NCI-H460 (cell line): ENCODE results near the gene RAB11FIP3. TPM values are rescaled to one million over a fixed set of nuclear protein-coding genes. Genes with fewer than 3 reads are reported as not detected.
A peak's percentile ranks its signal among the peaks of the same experiment; 100 is the strongest.
"Not testable (repeated sequence)": the region's sequence is repeated elsewhere in the genome, so short reads cannot be mapped to it uniquely, and the experiment has no call there.

Experiments used
- DNase-seq: peaks from one replicate; pipeline ENCODE4 v3.0.0-alpha.2; 2016; ENCODE audit warnings: low read depth; ENCODE audit errors: extremely low read depth
- total RNA-seq: library from RNA; depleted of rRNA; stranded (reverse); fragments of >200 nt; shearing (Covaris generic); gene quantifications from 2 replicates; pipeline ENCODE4 v1.2.3, GENCODE V29; 2014

RAB11FIP3 gene
- total RNA-seq, 1 experiment from 2014 or later, result 22.4 TPM

DNA sequence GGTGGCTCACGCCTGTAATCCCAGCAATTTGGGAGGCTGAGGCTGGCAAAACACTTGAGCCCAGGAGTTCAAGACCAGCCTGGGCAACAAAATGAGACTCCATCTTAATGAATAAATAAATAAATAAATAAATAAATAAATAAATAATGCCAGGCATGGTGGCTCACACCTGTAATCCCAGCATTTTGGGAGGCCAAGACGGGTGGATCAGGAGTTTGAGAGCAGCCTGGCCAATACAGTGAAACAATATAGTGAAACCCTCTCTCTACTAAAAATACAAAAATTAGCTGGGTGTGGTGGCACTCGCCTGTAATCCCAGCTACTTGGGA is 10.3 kb upstream of the RAB11FIP3 start:
- DNase-seq, result not testable (repeated sequence)

DNA sequence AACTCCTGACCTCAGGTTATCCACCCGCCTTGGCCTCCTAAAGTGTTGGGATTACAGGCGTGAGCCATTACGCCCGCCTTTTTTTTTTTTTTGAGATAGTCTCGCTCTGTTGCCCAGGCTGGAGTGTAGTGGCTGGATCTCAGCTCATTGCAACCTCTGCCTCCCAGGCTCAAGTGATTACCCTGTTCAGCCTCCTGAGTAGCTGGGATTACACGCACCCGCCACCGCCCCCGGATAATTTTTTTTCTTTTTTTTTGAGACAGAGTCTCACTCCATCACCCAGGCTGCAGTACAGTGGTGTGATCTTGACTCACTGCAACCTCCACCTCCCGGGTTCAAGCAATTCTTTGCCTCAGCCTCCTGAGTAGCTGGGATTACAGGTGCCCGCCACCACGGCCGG is 3.3 kb upstream of the RAB11FIP3 start:
- DNase-seq, result not testable (repeated sequence)

DNA sequence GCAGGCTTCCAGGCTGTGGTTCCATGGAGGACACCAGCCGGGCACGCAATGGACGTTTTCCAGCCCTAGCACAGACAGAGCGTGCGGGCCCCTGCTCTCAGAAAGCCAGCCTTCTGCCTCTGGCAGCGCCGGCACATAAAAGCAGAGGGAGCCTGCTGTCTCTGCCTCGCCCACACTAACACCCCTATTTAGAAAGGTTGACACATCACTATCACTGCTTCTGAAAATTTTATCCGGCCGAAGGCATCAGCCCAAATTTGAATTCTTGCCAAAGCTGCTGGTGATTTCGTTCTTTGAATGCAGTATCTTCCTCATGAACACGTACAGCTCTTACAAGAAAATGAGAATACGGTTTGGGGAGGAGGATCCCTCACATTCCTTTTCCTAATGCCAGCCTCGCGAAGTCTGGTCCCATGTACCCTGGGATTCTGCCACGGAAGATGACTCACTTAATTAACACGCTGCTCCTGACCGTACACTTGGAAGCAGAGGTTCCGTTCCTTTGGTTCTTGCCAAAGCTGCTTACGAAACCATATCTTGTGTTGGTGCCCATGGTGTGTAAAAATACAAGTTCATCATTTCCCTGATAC is 1.3 kb upstream of the RAB11FIP3 start:
- DNase-seq, result peak; percentile 57

DNA sequence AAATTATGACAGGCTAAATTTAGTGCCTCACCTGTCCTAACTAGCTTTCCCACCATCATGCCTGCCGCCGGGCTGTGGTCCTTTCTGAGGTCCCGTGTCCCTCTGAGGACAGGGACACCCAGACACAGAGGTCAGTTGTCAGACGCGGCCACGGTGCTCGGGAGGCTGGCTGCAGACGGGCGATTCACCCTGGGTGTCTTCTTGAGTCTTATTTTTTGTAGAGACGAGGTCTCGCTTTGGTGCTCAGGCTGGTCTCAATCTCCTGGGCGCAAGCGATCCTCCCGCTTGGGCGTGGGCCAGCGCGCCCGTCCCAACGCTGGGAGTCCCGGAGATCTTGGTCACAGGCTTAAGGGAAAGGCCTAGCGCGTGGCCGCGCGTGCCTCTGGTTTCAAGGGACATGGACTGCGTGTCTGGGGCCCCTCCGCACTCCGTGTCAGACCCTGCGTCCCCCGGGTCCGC is 797 bp upstream of the RAB11FIP3 start:
- DNase-seq, result peak; percentile 40

DNA sequence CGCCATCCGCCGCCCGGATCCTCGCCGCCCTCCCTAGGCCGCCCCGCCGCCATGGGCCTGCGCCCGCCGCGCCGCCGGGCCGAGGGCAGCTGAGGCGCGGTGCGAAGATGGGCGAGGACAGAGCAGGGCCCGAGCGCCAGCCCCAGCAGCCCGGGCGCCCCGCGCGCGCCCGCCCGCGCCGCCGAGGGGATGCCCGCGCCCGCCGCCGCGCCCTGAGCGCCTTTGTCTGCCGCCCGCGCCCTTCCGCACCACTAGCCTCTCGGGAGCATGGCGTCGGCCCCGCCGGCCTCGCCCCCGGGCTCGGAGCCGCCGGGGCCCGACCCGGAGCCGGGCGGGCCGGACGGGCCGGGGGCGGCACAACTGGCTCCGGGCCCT is 278 bp downstream of the RAB11FIP3 start:
- no peak for DNase-seq

DNA sequence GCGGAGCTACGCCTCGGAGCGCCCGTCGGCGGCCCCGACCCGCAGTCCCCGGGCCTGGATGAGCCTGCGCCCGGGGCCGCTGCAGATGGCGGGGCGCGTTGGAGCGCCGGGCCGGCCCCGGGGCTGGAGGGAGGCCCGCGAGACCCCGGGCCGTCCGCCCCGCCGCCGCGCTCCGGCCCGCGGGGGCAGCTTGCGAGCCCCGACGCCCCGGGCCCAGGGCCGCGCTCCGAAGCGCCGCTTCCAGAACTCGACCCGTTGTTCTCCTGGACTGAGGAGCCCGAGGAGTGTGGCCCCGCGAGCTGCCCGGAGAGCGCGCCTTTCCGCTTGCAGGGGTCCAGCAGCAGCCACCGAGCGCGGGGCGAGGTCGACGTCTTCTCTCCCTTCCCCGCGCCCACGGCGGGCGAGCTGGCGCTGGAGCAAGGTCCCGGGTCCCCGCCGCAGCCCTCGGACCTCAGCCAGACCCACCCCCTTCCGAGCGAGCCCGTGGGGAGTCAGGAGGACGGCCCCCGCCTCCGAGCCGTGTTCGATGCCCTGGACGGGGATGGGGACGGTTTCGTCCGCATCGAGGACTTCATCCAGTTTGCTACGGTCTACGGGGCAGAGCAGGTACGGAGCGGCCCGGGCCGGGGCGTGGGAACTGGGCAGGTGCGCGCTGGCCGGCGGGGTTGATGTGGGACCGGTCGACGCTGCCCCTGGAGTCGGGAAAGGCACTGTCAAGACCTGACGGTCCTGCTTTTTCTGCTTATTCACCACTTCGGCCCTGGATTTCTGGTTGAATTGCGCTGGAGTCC is 861 bp downstream of the RAB11FIP3 start:
- no peak for DNase-seq

DNA sequence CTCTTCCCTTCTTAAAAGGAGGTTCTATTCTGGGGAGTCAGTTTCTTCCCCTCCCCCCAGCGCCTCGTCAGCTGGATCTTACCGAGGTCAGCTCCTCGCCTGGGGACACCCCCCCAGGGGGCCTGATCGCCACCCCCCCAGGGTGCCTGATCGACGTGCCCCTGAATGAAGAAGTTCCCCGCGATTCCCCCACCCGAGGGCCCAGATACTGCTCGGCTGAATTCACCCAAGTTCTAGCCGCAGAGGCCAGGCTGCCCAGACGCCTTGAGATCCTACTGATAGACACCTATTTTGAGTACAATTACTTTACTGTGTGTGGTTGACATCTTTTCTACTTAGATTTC is 1.4 kb downstream of the RAB11FIP3 start:
- DNase-seq, result no peak

DNA sequence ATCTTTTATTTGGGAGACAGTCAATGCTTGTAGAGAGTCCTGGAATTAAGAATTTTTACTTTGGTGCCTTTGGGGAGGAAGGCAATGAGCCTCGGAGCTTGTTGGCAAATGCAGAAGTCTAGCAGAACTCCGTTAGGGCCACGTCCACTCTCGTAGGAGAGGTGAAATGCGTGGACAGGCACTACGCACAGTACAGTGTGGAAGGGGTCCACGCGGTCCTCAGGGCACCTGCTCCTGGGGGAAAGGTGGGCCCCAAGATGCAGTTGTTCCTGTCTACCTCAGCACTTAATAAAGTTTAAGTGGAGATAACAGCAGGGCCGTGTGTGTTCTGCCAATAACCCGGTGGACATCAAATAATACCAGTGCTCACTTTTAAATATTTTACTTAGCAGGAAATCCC is 1.8 kb downstream of the RAB11FIP3 start:
- DNase-seq, result no peak

DNA sequence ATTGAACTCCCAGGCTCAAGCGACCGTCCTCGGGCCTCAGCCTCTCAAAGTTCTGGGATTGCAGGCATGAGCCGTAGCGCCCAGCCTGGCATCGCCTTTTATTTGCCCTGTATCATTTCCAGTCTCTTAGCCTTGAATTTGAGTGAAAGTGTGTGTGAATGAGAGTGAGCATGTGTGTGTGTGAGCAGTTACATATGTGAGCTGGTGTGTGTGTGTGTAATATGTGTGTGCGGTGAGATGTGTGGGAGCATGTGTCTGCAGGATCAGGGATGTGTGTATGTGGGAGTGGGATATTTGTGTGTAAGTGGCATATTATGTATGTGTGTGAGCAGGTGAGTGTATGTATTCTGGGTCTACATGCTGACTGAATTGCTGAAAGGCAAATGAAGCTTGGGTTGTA is 5.5 kb downstream of the RAB11FIP3 start:
- DNase-seq, result no peak

DNA sequence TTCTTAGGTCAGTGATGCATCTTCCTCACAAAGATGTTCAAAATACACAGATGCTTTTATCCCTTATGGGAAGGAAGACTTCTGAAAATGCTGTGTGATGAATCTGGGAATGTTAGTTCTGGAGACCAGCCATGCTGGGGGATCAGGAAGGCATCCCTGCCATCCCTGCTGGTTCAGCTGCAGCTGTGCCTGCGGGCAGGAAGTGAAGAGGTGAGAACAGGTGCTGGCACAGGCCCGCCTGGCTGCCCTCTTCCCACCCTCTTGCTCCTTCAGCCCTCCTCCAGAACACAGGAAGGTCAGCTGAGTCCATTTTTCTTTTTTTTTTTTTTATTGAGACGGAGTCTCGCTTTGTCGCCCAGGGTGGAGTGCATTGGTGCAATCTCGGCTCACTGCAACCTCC is 15.2 kb downstream of the RAB11FIP3 start:
- DNase-seq, result no peak

DNA sequence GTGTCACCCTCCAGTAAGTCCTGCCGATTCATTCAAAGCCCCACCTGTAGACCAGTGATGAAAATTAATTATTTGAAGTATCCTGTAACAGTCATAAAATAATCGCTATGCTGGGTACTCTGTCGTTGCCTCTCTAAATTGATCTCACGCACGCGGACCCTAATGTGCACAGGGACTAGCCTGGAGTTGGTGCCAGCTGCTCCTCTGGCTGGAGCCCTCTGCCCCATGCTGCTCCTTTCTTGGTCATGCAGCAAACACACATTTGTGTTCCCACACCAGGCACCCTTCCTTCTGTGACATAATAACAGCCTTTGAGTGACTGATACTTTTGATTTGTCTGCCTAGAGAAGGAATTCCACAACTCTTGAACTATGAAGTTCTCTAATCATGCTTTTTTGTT is 16.0 kb downstream of the RAB11FIP3 start:
- no peak for DNase-seq

DNA sequence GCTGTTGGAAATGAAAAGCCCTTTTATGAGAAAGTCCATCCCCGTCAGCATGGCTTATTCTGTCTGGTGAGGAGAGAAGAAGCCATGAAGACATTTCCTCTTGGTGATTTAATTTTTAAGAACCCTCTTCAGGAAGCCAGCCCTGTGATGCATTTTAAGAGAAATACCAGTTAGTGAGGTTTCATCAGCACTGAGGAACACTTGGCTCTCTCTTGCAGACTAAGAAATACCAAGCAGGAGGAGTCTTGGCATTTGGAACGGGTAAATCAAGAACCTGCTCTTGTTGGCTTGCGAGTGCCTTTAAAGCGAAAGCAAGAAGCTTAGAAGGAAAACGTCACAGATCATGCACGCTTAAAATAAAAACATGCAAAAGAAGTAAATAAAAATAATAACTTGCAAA is 17.5 kb downstream of the RAB11FIP3 start:
- no peak for DNase-seq

DNA sequence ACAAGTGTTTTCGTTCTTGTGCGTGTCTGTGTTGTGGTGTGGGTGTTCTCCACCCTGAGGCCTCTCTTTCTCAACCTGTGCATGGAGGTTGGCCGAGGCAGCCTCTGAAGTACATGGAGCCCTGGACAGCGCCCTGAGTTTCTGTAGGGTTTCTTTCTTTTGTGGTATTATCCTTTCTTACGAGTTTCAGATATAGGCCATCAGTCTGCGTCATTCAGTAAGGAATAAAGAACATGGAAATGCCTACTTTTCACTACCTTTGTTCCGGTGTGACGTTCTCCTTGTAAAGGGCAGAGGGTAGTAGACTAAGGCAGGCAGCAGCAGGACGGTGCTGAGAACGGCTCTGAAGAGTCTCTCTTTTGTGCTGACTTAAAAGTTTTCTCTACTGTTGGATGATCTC is 18.6 kb downstream of the RAB11FIP3 start:
- no peak for DNase-seq

DNA sequence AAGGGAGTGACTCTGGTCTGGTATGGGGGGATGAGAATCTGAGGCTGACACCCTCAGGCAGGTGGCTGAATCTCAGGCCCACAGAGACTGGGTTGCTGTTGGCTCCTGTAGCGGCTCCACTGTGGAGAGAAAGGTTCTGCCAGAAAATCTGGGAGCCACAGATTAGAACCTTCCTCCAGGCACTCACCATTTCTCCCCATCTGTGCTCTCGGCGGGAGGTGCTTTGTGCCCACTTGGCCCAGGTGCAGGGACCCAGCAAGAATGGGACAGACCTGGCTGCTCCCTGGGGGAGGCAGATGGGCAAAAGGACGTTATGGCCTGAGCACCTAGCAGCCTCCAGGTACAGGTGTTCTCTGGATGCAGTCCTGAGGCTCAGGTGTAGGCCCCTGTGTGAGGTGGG is 20.1 kb downstream of the RAB11FIP3 start:
- DNase-seq, result no peak

DNA sequence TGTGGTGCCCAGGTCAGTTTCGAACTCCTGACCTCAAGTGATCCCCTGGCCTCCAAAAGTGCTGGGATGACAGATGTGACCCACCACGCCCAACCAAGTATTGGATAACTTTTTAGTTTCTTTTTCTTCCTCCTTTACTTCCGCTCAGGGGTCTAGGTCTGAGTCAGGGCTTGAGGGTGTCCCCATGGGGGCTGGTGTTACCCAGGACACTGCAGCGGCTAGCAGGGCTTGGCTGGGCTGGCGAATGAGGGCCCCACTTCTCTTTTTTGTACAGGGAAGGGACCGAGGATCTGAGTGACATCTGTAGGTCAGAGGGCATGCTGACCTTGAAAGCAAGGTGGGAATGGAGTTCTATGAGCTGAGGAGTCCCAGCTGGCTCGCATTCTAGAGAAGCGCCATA is 24.9 kb downstream of the RAB11FIP3 start:
- DNase-seq, result no peak

DNA sequence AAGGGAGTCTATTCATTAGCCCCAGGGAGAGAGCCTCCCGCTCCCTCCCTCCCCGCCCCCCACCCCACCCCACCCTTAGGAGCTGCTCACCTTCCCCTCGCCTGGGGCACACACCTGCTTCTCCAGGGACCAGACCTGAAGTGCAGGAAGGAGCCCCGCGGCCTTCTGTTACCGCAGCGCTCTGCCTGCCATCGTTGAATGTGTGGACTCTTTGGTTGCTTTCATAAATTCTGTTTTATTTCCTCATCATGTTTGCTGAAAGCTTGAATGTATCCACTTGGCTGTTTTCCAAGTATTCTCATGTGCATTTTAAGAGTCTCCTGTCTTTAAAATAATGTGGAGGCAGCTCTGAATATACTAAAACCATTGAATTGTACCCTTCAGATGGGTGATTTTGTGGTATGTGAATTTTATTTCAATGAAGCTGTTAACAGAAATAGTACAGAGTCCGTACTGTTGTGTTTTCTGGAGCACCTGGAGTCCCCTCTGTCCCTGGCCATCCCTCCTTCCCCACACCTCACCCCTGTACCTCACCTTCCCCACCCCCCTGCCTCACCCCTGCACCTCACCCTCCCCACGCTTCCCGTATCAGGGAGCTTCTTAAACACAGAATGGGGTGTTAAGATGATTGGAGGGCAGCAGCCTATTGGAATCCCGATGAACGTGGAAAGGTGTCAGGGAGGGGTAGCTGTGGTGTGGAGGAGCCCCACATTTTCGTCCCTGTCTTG is 25.5 kb downstream of the RAB11FIP3 start:
- no peak for DNase-seq

DNA sequence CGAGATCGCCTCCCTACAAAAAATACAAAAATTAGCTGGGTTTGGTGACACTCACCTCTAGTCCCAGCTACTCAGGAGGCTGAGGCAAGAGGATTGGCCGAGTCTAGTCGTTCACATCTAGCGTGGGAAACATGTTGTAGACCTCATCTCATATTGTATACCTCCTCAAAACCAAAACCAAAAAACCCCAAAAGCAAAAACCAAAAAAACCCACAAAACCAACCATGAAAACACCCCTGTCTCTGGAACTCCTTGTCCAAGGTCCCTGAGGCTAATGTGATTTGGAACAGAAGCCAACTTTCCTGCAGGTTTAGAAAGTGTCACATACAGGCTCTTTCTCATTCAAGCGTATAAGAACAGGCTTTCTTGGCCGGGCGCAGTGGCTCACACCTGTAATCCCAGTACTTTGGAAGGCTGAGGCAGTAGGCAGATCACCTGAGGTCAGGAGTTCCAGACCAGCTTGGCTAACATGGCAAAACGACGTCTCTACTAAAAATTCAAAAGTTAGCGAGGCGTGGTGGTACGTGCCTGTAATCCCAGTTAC is 29.0 kb downstream of the RAB11FIP3 start:
- no peak for DNase-seq

DNA sequence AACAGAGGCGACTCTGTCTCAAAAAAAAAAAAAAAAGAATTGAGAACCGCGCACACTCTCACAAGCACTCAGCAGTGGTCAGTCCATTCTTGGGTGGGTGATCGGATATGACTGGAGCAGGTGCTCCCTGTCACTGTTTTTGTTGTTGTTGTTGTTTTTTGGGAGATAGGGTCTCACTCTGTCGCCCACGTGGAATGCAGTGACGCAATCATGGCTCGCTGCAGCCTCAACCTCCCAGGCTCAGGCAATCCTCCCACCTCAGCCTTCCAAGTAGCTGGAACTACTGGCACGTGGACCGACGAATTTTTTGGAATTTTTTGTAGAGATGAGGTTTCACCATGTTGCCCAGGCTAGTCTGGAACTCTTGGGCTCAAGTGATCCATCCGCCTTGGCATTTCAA is 30.0 kb downstream of the RAB11FIP3 start:
- no peak for DNase-seq

DNA sequence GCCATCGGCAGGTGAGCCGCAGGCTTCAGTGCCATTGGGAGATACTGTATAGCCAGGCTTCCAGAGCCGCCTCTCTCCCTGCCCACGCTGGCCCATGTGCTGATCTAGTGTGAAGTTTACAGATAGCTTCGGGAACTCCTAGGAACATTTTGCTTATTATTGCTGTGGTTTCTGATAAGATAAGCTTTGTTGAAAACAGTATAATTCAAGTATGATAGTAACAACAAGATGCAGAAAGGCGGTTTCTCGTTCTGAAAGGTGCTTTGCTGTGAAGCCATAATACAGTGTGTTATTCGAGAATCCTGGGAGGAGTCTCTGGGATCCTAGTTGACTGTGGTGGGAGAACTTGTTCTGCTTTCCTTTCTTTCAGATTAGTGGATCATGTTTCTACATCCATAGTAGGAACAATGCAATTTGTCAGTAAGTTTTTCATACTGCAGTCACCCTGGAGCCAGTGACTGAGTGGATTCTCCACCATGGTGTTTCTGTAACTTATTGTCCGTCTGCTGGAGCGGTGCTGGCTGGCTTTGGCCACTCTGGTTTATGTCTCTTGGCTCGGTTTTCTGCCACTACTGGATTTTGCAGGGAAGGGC is 31.5 kb downstream of the RAB11FIP3 start:
- no peak for DNase-seq

DNA sequence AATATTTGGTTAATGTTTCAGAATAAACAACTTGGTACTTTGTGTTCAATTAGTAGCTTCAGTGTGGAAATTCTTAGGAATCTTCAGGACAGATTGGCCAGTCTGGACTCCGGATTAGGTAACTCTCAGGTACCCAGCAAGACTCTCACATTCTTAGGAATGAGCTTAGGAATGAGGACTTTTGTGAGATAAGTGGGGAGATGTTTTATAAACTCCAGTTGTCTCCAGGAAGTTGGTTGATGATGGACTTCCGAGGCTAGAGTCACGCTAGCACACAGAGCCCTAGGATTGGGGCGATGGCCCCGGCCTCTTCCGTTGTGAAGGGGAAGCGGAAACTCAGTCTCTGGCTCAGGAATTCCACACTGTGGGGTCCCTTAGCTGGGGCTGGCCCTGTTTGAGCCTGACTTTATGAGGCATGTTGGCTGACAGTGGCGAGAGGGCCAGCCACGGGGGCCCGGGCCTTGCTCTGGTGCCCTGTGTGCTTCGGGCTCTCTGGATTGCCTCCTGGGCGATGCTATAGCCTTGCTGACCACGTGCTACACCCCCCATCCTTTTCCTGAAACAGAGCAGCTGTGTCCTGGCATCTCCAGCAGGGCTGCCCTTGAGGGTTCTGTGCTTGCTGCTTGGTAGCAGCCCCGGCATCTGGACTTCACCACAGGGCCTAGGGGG is 32.4 kb downstream of the RAB11FIP3 start:
- no peak for DNase-seq

DNA sequence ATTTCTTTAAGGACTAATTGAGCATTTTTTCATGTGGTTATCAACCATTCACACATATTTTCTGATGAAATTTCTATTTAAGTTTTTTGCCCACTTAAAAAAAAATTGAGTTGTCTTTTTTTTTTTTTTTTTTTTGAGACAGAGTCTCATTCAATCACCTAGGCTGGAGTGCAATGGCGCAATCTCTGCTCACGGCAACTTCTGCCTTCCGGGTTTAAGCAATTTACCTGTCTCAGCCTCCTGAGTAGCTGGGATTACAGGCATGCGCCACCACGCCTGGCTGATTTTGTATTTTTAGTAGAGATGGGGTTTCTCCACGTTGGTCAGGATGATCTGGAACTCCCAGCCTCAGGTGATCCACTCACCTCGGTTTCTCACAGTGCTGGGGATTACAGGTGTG is 34.3 kb downstream of the RAB11FIP3 start:
- no peak for DNase-seq
